HepG2 (cell line): ENCODE measurements around the gene NAA16. TPM values are rescaled to one million over a fixed set of nuclear protein-coding genes. Genes with fewer than 3 reads are reported as not detected.

ENCODE experiments used
- ATF2 ChIP-seq: sonication (generic); formaldehyde crosslinking; IDR thresholded peaks from 2 replicates; pipeline ENCODE4 v1.4.0; 2020; ENCODE audit warnings: missing genetic modification reagents
- ELF1 ChIP-seq: sonication (generic); formaldehyde crosslinking; IDR thresholded peaks from 2 replicates; pipeline ENCODE4 v1.4.0; 2020; ENCODE audit warnings: missing genetic modification reagents
- GABPA ChIP-seq, 2 experiments: IDR thresholded peaks; 2 replicates each; pipeline ENCODE4 v1.6.1; 2011 to 2016; ENCODE audit warnings: low read depth in 2 of 2, low read length in 1 of 2, missing biosample characterization in 1 of 2, missing genetic modification characterization in 1 of 2
- GATAD2A ChIP-seq: IDR thresholded peaks from 2 replicates; pipeline ENCODE4 v1.6.1; 2016
- KIAA2018 ChIP-seq: sonication (generic); formaldehyde crosslinking; IDR thresholded peaks from 2 replicates; pipeline ENCODE4 v1.5.0; 2020; ENCODE audit warnings: mild to moderate bottlenecking, missing genetic modification reagents, borderline replicate concordance
- KLF16 ChIP-seq, 2 experiments: sonication (generic) in 1 of 2; formaldehyde crosslinking in 1 of 2; IDR thresholded peaks; 2 replicates each; pipeline versions ENCODE4 v1.6.1 to v1.8.0; 2016 to 2023; ENCODE audit warnings: missing genetic modification reagents in 2 of 2, missing compliant biosample characterization in 1 of 2
- NR2F6 ChIP-seq, 2 experiments: IDR thresholded peaks; 2 replicates each; pipeline ENCODE4 v1.6.1; 2016; ENCODE audit warnings: antibody characterized with exemption in 1 of 2, mild to moderate bottlenecking in 1 of 2
- RAD21 ChIP-seq: fragments of 450-650 bp; formaldehyde crosslinking; IDR thresholded peaks from 2 replicates; pipeline ENCODE4 v1.5.0; 2020; ENCODE audit warnings: mild to moderate bottlenecking
- SP4 ChIP-seq: sonication (generic); formaldehyde crosslinking; IDR thresholded peaks from 2 replicates; pipeline ENCODE4 v1.8.1; 2023; ENCODE audit warnings: mild to moderate bottlenecking, missing genetic modification reagents
- THAP7 ChIP-seq: sonication (generic); formaldehyde crosslinking; IDR thresholded peaks from 2 replicates; pipeline ENCODE4 v1.8.1; 2023; ENCODE audit warnings: mild to moderate bottlenecking, missing genetic modification reagents
- YEATS2 ChIP-seq: sonication (generic); formaldehyde crosslinking; IDR thresholded peaks from 2 replicates; pipeline ENCODE4 v1.4.0; 2020; ENCODE audit warnings: missing genetic modification reagents, borderline replicate concordance
- YEATS4 ChIP-seq: sonication (generic); formaldehyde crosslinking; IDR thresholded peaks from 2 replicates; pipeline ENCODE4 v1.4.0; 2020; ENCODE audit warnings: missing genetic modification reagents, borderline replicate concordance
- ZBTB7A ChIP-seq: sonication (generic); formaldehyde crosslinking; IDR thresholded peaks from 2 replicates; pipeline ENCODE4 v1.8.0; 2022; ENCODE audit warnings: mild to moderate bottlenecking, missing genetic modification reagents
- ZEB1 ChIP-seq: IDR thresholded peaks from 2 replicates; pipeline ENCODE4 v1.6.1; 2012; ENCODE audit warnings: mild to moderate bottlenecking, low read depth, inconsistent platforms; ENCODE audit not compliant: insufficient replicate concordance
- ZNF143 ChIP-seq: sonication (generic); formaldehyde crosslinking; IDR thresholded peaks from 2 replicates; pipeline ENCODE4 v1.4.0; 2020; ENCODE audit warnings: missing genetic modification reagents
- ZNF232 ChIP-seq: sonication (generic); formaldehyde crosslinking; IDR thresholded peaks from 2 replicates; pipeline ENCODE4 v1.4.0; 2020; ENCODE audit warnings: missing genetic modification reagents, borderline replicate concordance
- ZNF724P ChIP-seq: sonication (generic); formaldehyde crosslinking; IDR thresholded peaks from 2 replicates; pipeline ENCODE4 v1.8.0; 2022; ENCODE audit warnings: missing genetic modification reagents, borderline replicate concordance
- ZNF788 ChIP-seq: sonication (generic); formaldehyde crosslinking; IDR thresholded peaks from 2 replicates; pipeline ENCODE4 v1.5.0; 2020; ENCODE audit warnings: mild to moderate bottlenecking, missing genetic modification reagents, borderline replicate concordance
- ZSCAN9 ChIP-seq: IDR thresholded peaks from 2 replicates; pipeline ENCODE4 v1.6.1; 2016; ENCODE audit warnings: borderline replicate concordance
- polyA plus RNA-seq, 8 experiments: library from polyadenylated mRNA; depleted of rRNA in 3 of 8; stranded (reverse) in 7 of 8; unstranded in 1 of 8; fragments of >200 nt; fragmentation: Illumina TruSeq in 4 of 8; extraction: Trizol in 4 of 8; gene quantifications; 2 replicates each; pipeline versions ENCODE4 v1.2.1 to v1.2.3, GENCODE V29; 2011 to 2016; ENCODE audit warnings: low read depth in 4 of 8, missing spikeins in 1 of 8, mixed read lengths in 1 of 8; ENCODE audit not compliant: insufficient read depth in 1 of 8
- total RNA-seq, 5 experiments: library from RNA; depleted of rRNA; stranded (reverse); fragments of >200 nt; fragmentation: Illumina TruSeq; extraction: Trizol; gene quantifications; 2 replicates each; pipeline ENCODE4 v1.2.3, GENCODE V29; 2016; ENCODE audit warnings: low read depth in 1 of 5

Gene NAA16
- total and polyA plus RNA-seq, 2 of the 13 experiments (the other 11 are each of a cell fraction or from before 2014, with no cell fraction given) = 9.2 to 15.1 TPM

- TF ChIP-seq ZNF788 (CRISPR knock-in tag) = peak; percentile 52; the same call in 1 of the 2 replicates
- peak; percentile 90 for TF ChIP-seq GABPA (IDR thresholded peaks at IDR 0.05; ENCODE audit: low read depth, low read length)
- peak; percentile 98 for TF ChIP-seq GABPA (CRISPR knock-in tag; IDR thresholded peaks at IDR 0.05; ENCODE audit: low read depth)
- TF ChIP-seq ZNF143 (CRISPR knock-in tag) = peak; percentile 90
- peak; percentile 17; the same call in 1 of the 2 replicates for TF ChIP-seq NR2F6 (IDR thresholded peaks at IDR 0.05)
- TF ChIP-seq NR2F6 (CRISPR knock-in tag; IDR thresholded peaks at IDR 0.05) = no peak
- TF ChIP-seq YEATS4 (CRISPR knock-in tag) = peak; percentile 41; the same call in 1 of the 2 replicates
- 0 out of 2 replicates have a peak, but pooled peaks have one; percentile 40 for TF ChIP-seq ZSCAN9
- TF ChIP-seq ZNF232 = no peak
- peak in 1 of 2 experiments; percentile 23; a peak in 1 of 4 replicates for TF ChIP-seq KLF16 (CRISPR knock-in tag; IDR thresholded peaks at IDR 0.05)
- 0 out of 2 replicates have a peak, but pooled peaks have one; percentile 33 for TF ChIP-seq SP4 (CRISPR knock-in tag)
- peak; percentile 18; the same call in 1 of the 2 replicates for TF ChIP-seq ATF2 (CRISPR knock-in tag)
- 0 out of 2 replicates have a peak, but pooled peaks have one; percentile 56 for TF ChIP-seq ZBTB7A (CRISPR knock-in tag)
- peak; percentile 59; the same call in 1 of the 2 replicates for TF ChIP-seq YEATS2 (CRISPR knock-in tag)
- TF ChIP-seq GATAD2A = peak; percentile 28; the same call in 1 of the 2 replicates
- TF ChIP-seq THAP7 (CRISPR knock-in tag) = no peak
- TF ChIP-seq ELF1 = peak; percentile 92
- no peak for TF ChIP-seq KIAA2018
- no peak for TF ChIP-seq ZNF724P (CRISPR knock-in tag)
- TF ChIP-seq RAD21 (CRISPR knock-in tag) = 0 out of 2 replicates have a peak, but pooled peaks have one; percentile 12
- TF ChIP-seq ZEB1 = peak; percentile 70
These were observed 47.7 kb upstream of the NAA16 start, which contains the start of gene MTRF1 (continued) for GRCh38 chr13:41263261-41263971.
